HG02623 (cell line): ENCODE results near the gene SNCA.
A peak's percentile ranks its signal among the peaks of the same experiment; 100 is the strongest.

Experiments
- ATAC-seq: cut with Tn5 transposase; IDR thresholded peaks from one replicate; pipeline ENCODE4 v1.9.1; 2021; ENCODE audit warnings: moderate library complexity; ENCODE audit not compliant: unreplicated experiment

SNCA gene

DNA sequence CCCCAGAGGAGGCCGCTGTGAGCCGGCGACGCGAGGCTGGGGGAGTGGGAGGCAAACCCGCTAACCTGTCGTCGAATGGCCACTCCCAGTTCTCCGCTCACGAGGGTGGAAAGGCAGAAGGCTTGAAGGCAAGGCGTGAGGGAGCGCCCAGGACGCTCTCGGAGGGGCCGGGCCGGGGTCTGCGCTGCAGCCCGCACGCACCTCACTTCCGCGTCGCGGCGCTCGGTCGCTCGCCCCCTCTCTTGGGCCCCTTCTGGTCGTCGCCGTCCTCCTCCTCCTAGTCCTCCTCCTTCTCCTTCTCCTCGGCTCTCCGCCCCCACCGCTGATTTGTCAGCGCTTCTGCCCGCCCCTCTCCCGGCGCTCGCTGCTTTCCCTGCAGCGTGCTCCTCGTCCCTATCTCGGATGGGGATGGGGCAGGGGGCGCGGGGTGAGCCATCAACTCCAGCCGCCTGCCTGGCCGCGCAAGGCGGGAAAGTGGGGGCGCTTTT, at the start of gene SNCA:
Gene SNCA, minus strand, starts transcription at position 265 of the 488 bp plus-strand sequence. CDS start 1,494 bp downstream, outside the sequence.
- ATAC-seq = no peak

DNA sequence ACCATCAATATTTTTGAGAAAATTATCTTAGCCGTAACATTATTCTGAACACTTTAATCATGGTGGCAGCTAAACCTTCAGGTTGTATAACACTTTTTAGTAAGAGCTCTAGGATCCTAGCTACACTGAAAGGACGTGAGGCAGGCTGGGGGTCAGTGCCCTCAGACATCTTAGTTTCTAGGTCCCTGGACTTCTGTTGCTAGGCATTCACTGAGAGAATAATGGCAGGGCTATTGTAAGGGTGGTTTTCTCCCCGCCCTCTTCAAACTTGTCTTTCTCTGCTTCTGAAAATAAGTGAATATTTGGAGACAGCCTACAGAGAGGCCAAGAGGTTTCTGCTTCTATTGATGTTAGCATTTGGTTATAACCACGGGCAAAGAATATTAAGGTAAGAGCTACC, 42.3 kb upstream of the SNCA start:
- ATAC-seq = no peak

DNA sequence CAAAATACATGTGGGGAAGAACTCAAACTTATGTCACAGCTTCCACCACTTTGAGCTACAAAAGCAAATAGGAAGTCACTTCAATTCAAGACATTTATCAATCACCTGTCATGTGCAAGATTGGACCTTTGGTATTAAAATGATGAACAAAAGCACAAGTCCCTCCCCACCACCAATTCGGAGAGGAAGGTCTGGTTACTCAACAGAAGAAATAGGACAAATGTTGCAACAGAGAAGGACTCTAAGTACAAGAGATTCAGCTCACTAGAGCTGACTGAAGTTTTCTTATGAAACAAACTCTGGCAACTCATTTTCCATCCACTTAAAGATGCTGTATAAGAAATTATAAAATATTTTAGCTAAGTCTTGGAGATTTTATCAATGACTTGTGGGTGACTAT, 41.6 kb upstream of the SNCA start:
- no peak for ATAC-seq

DNA sequence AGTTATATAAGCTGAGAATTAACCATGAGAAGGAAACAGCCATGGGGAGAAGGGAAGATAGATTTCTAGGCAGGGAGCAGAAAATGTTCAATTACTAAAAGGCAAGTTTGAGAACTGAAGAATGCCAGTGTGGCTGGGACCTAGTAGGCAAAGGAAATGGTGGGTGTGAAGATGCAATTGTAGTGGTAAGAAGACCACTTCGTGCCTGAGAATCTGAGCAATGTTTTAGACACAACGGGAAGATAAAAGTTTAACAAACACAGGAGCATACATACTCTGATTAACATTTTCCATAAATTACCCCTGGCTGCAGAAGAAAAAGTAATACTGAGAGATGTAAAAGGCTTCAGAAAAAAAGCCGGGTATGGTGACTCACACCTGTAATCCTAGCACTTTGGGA, 39.6 kb upstream of the SNCA start:
- ATAC-seq = no peak

DNA sequence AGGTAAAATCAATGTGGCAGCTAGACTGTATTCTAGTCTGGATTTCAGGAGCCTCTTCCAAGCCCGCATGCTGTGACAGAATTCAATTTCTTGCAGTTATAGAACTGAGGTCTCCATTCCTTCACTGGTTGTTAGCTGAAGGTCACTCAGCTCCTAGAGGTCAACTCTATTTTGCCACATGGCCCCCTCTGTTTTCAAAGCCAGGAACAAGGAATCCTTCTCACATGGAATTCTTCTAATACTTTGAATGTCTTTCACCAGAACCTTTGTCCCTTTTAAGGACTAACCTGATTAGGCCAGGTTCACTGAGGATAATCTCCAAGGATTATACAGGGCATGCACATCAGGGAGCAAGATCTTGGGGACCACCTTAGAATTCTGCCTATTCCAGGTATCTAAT, 34.2 kb upstream of the SNCA start:
- no peak for ATAC-seq

DNA sequence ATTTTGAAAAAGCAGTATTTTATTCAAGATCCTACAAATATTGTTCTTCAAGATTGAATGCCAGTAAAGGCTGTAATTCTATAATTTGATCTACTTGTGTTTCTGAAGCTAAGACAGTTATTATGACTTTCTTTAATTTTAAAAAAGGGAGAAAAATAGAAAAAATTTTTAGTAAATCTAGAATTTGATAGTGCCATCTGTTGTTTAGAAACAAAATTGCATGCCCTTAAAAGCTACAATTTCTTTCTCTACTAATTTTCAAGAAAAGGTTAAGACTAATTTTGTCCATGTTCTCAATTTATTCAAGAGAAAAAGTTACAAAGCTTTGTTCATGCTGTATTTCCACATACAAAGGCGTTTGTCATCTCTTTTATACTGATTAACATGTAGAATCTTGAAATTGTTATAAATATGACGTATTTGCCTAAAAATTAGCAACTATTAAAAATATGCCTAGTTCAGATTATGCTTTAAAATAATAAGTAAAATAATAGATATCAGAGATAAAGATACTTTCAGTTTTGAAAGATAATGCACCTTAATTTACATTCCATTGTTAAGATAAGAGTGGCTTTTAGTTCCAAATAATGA, 32.1 kb upstream of the SNCA start:
- no peak for ATAC-seq

DNA sequence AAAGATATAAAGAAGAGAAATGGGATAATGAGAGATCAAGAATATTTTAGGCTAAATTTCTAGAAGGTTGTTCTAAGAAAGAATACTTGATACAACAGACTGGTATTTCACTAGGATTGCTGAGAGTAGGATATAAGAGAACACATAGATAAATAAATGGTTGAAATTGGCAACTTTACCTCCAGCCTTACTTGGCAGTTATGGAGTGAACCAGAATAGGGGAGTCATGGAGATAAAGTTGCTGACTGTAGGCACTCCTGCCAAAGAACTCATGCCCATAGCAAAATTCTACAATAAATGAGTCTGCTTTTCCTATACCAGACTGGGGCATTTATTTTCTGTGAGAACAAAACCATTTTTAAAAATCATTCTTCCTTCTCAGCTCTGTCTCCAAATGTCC, 31.3 kb upstream of the SNCA start:
- ATAC-seq = no peak

DNA sequence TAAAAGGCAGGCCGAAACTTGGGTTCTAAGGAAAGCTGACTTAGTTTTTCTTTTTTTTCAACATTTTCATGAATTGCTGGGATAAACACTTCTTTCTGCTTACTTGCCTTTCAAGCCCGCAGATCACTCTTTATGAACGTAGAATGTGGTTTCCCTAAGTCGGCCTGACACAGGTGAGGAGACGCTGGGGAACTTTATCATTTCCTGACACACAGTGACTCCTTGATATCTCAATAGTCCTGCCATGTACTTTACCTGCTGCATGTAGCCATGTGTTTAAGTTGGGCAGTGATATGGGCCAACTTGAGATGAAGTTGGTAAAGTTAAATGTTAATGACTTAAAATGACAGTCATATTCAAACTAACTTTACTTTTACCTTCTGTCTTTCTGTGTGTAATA, 26.6 kb upstream of the SNCA start:
- ATAC-seq = no peak

DNA sequence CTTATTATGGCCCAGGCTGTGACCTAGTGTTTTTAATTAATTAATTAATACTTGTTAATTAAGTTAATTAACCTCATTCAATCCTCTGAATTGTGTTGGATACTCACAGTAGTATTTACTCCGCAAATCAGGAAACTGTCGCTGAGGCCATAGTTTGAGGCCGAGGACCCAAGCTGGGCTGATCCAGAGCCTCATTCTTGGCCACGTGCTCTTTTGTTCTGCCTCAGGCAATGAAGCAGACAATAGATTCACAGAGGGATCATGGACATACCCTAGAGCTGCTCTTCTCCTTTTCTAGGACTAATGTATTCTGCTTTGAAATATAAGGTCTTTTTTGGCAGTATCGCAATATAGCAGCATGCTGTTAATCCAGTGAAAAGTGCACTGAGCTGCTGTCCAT, 24.0 kb upstream of the SNCA start:
- ATAC-seq = no peak

DNA sequence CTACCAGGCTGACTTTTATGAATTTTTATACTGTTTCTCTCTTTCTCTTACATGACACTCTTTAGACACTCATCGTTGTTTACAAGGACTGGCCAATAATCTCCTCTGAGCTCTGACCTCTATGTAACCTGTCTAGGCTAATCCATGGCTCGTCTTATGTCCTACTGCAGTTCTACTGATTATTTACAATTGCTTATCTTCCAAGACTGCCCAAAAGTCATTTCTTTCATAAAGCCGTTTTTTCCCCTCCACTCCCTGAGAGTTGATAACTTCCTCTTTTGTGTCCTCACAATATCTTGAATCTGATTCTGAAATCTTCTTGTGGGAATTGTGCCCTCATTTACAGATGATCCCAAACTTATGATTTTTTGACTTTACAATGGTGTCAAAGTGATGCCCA, 18.3 kb upstream of the SNCA start:
- ATAC-seq = no peak

DNA sequence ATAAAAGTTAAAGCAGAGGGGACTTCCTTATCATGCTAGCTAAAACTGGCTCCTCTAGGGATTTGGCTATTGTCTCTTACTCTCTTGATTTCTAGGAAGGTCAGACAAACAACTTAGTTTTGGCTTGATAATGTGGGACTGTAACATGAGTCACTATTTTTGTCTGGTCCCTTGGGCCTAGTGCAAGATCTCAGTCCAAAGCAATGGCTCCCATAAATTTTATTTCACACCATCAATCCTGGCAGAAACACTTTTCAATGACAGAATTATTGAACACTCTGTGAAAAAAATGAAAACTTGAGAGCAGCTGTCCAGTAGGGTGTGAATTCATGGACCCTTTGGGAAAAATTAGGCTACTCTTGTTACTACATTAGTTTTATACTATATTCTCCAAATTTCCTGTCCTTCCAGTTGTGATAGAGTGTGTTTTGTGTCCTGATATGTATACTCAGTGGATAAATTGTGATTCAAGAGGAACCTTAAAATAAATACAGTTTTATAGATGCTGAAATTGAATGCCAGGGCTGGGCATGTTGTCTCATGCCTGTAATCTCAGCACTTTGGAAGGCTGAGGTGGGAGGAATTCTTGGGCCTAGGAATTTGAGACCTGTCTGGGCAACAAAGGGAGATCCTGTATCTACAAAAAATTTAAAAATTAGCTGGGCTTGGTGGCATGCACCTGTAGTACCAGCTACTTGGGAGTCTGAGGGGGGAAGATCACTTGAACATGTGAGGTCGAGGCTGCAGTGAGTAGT, 10.8 kb upstream of the SNCA start:
- no peak for ATAC-seq

DNA sequence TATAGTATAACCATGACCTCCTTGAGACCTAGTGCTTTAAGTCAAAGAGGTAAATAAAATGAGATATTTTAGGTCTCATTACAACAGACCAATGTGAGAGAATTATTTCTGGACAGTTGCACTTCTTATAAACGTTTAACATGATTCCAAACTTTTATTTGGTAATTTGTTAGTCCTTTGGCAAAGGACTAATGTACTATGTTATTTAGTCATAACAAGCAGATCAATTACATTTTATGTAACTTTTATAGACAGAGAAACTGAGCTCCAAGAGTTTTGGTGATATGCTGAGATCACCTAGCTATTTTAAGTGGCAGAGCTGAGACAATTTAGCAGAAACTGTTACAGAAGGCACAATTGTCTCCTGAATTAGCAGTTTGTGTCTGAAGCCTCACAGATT, 2.6 kb upstream of the SNCA start:
- no peak for ATAC-seq

DNA sequence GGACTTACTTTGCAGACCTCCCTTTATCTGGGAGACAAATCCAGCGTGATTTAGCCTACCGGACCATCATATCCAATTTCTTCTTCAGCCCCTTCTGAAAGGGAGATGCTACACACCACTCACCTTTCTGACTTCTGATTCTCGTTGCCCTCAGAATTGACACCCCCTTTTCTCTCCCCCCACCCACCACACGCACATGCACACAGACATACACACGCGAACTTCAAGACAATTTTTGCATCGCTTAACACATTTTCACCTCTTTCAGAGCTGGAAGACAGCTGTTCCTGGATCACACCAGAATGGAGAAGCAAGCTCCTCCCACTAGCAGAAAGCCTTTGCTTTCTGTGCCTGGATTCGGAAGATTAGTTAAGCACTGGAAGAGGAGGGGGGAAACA, 1.0 kb upstream of the SNCA start:
- ATAC-seq = no peak

DNA sequence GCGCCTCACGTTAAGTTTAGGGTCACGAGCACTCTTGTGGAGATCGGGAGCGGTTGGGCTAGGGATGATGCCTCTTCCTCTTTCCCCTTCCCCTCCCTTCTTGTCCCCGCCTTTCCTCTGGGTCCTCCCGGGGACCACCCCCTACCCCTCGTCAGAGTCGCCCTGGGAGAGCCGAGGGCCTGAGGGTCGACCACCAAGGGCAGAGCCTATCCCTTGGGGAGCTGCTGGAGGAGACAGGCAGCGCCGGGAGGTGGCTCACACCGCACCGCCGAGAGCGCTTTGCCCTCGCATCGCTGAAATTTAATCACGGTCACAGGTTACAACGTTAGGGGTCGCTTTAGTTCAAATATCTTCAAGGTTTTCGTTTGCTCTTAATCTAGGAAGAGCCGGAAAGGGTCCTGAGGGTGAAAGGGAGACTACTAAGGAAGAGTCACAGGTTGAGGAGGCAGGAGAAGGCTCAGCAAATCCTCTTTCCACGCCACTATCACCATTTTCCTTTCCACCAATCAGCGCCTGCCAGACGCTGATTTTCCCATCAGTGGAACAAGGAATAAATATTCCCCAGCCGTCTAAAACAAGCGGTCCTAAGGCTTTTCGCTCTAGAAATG, 528 bp upstream of the SNCA start:
- no peak for ATAC-seq

DNA sequence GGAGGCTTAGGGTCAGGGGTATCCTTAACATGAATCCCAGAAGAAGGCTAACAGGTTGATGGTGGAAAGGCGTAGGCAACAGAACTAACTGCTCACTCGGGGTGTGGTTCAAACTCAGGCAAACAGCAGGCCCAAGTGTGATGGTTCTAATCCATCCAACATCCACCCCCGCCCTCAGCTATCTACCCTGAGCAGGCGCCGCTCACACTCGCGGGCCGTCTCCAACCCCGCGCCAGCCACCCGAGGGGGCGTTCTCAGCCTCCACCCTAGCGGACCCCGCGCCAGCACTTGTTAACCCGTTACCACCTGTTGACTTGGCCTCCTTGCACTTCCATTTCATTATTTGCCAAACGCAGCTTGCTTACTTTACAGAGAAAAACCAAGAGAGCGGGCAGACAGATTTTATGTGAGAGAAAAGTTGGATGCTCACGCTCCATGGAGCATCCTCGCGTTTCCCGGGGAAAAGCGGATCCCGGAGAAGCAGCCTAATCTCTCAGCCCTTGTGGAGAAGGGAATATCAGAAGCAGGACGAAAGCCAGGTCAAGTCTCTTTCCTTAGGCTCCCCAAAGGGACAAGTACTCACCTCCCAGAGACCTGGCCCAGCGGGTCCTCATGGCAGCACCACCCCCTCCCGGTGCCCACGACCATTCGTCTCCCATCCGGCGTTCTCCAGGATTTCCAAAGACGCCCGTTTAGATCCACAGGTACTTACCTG, 773 bp downstream of the SNCA start:
- no peak for ATAC-seq

DNA sequence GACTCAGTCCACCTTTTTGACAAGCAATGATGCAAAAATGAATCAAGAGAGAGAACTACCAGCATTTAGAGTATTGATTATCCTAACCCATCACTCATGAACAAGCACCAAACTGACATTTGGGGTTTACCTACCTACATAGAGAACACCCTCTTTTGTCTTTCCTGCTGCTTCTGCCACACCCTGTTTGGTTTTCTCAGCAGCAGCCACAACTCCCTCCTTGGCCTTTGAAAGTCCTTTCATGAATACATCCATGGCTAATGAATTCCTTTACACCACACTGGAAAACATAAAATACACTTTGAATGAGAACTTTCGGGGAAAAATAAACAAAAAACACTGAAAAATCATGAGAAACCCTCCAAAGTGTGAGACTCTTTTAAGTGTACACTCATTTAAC, 1.5 kb downstream of the SNCA start:
- no peak for ATAC-seq

DNA sequence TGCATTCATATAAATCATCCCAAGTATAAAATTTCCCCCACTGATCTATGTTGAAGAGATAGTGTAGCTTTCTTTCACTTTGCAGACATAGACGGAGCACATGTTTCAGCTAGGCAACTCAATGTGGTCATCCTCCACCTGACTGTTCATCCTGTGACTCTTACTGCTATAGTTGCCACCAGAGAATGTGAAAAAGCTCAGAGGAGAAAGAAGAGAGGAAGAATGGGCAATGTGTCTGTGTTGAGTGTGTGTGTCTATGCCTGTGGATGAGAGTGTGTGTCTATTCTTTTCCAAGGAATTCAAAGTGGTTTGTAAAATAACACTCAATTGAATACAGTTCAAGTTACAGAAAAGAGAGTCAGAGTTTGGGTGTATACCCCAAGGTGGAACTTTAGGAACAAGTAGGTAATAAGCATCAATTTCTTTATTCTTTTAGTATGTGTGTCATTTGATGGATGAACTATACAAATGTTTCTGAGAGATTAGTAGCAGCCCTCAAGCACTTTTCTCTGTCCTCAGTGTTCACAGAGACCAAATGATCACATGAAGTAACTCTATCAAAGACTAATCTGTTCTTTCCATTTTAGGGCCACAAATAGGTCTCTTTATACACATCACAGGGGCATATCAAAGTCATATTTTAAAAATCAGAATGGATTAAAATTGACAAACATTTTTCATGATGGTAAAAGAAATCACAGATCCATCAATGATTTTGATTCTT, 2.3 kb downstream of the SNCA start:
- ATAC-seq = no peak

DNA sequence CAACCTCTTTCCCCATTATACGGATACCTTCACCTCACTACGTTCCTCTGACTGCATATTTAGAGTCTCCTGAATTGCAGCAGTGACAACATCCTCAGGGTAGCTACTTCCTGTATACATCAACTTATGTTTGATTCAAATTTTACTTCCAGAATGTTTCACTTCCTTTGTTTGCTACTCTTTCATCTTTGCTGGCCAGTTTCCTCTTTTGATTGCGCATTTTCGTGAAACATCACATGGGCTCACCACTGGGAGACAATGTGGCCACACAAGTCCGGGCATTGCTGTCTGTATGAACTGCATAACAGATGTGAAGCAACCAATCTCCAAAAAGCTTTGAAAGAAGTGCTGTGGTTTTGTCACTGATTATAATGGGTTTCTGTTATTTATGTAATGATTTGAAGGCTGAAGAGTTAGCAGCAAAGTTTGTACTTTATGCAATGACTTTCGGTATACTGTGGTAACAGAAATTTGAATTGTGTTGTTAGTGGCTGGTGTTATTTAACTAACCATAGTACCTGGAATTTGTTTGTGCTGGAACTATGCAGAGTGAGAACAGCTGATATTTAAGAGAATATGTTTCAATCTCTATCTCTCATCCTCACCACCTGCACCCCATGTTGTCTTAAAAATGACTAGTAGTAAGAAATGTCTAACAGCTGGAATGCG, 7.4 kb downstream of the SNCA start:
- peak; percentile 82 for ATAC-seq

DNA sequence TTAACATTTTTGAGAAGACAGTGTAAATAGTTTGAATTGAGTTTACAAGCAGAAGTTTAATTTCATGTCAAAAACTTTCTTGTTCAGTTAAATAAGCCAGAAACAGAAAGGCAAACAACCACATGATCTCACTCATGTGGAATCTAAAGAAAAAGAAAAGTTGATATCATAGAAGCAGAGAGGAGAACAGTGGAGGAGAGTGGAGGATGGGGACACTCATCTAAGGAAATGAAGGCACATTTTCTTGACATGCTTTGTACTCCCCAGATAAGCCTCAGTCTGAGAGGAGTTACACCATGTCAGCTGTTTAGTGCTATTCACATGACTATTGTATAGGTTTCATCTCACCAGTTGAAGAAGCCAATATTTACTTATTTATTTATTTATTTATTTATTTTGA, 13.5 kb downstream of the SNCA start:
- ATAC-seq = no peak

DNA sequence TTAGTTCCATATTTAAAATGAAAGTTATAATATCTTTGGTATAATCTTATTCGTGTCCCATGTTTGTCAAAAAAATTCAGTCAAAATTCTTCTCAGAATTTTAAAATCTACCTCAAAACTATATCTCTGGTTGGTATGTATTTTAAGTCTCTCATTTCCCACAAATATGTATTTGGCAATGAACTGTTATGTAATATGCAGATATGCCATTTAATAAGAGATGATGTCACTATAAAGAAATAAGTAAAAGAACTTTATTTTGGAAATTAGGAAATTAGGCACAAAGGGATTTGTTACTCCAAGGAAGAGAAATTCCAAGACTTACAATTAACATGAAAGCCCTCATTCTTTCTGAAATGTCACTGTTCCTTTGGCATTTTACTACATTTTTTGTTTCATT, 15.3 kb downstream of the SNCA start:
- no peak for ATAC-seq

DNA sequence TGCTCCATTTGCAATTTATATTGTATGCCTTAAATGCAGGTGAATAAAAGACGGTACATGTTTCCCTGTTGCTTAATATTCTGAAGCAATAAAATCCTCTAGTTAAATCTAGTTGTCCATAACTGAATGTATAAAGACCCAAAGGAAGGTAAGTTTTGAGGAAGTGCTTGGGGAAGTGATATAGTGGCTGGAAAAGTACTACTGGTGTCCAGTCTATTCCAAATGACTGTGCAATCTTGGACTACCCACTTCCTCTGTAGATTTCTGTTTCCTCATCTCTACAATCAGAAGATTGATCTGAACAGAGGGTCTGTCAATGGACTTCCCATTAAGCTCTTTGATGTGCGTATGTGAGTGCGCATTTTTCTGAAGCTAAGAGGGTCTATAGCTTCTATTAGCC, 17.0 kb downstream of the SNCA start:
- ATAC-seq = no peak
